Right hindlimb (tissue), 1 donor: ENCODE measurements around the gene KCNAB2.
A peak's percentile ranks its signal among the peaks of the same experiment; 100 is the strongest.

Experiments
- DNase-seq: peaks from one replicate; pipeline ENCODE4 v3.0.0-alpha.2; 2018

Gene KCNAB2

GRCh38 chr1:6112690-6113005, 67.0 kb downstream of the KCNAB2 start:
- peak; percentile 17 for DNase-seq

GRCh38 chr1:6113116-6113515, 67.4 kb downstream of the KCNAB2 start:
- no peak for DNase-seq

GRCh38 chr1:6113745-6114144, 68.1 kb downstream of the KCNAB2 start:
- no peak for DNase-seq

- DNase-seq = no peak
These were observed 70.4 kb downstream of the KCNAB2 start for GRCh38 chr1:6116137-6116536.

GRCh38 chr1:6117064-6117463, 71.4 kb downstream of the KCNAB2 start:
- no peak for DNase-seq

- DNase-seq = no peak
These were observed 71.9 kb downstream of the KCNAB2 start for GRCh38 chr1:6117624-6118023.

GRCh38 chr1:6118415-6118814, 72.7 kb downstream of the KCNAB2 start:
- DNase-seq = no peak

- no peak for DNase-seq
These were observed 75.3 kb downstream of the KCNAB2 start for GRCh38 chr1:6121021-6121421.

- no peak for DNase-seq
These were observed 76.1 kb downstream of the KCNAB2 start for GRCh38 chr1:6121651-6122370.

- DNase-seq = no peak
These were observed 77.4 kb downstream of the KCNAB2 start for GRCh38 chr1:6123083-6123482.

- no peak for DNase-seq
These were observed 78.1 kb downstream of the KCNAB2 start for GRCh38 chr1:6123816-6124215.

- no peak for DNase-seq
These were observed 78.7 kb downstream of the KCNAB2 start for GRCh38 chr1:6124341-6124740.

GRCh38 chr1:6124746-6125365, 79.2 kb downstream of the KCNAB2 start:
- DNase-seq = no peak

- DNase-seq = no peak
These were observed 79.7 kb downstream of the KCNAB2 start for GRCh38 chr1:6125366-6125765.

- no peak for DNase-seq
These were observed 80.3 kb downstream of the KCNAB2 start for GRCh38 chr1:6126028-6126427.

- DNase-seq = no peak
These were observed 80.9 kb downstream of the KCNAB2 start for GRCh38 chr1:6126521-6127067.

GRCh38 chr1:6127587-6128163, 82.0 kb downstream of the KCNAB2 start:
- DNase-seq = peak; percentile 73

- DNase-seq = no peak
These were observed 82.8 kb downstream of the KCNAB2 start for GRCh38 chr1:6128276-6129081.

- no peak for DNase-seq
These were observed 83.6 kb downstream of the KCNAB2 start for GRCh38 chr1:6129313-6129712.

- no peak for DNase-seq
These were observed 84.3 kb downstream of the KCNAB2 start for GRCh38 chr1:6130036-6130435.

- no peak for DNase-seq
These were observed 84.9 kb downstream of the KCNAB2 start for GRCh38 chr1:6130596-6130995.

GRCh38 chr1:6131561-6131960, 85.9 kb downstream of the KCNAB2 start:
- no peak for DNase-seq

GRCh38 chr1:6133146-6133895, 87.6 kb downstream of the KCNAB2 start:
- no peak for DNase-seq
